Esophagus mucosa (tissue), 1 donor: Measurements from ENCODE around the gene IFTAP. TPM values are rescaled to one million over a fixed set of nuclear protein-coding genes. Genes with fewer than 3 reads are reported as not detected.

Experiments used
- ATAC-seq: fragments of 200-7000 bp; cut with Tn5 transposase; one replicate; pipeline ENCODE4 v1.9.1; 2020
- total RNA-seq: library from RNA; stranded (reverse); gene quantifications from one replicate; pipeline ENCODE4 v1.2.4, GENCODE V29; 2023
- donor health status: DM: yes; HTN: yes; CAD: no.

Gene IFTAP
- total RNA-seq, 1 donor from 2014 or later = 8.7 TPM

- ATAC-seq = no peak
Measured at GRCh38 chr11:36600180-36600579, 5.9 kb downstream of the IFTAP start.

GRCh38 chr11:36601155-36601554 is 6.9 kb downstream of the IFTAP start:
- ATAC-seq = no peak

- no peak for ATAC-seq
Measured at GRCh38 chr11:36602135-36602534, 7.8 kb downstream of the IFTAP start.

GRCh38 chr11:36605221-36606216 is 11.2 kb downstream of the IFTAP start:
- ATAC-seq = no peak

GRCh38 chr11:36608491-36609199 is 14.3 kb downstream of the IFTAP start:
- ATAC-seq = no peak

- ATAC-seq = no peak
Measured at GRCh38 chr11:36609383-36609782, 15.1 kb downstream of the IFTAP start.

- no peak for ATAC-seq
Measured at GRCh38 chr11:36615826-36616225, 21.5 kb downstream of the IFTAP start.

- ATAC-seq = no peak
Measured at GRCh38 chr11:36617543-36618362, 23.5 kb downstream of the IFTAP start.

GRCh38 chr11:36618363-36619047 is 24.2 kb downstream of the IFTAP start:
- no peak for ATAC-seq

- ATAC-seq = no peak
Measured at GRCh38 chr11:36619502-36619901, 25.2 kb downstream of the IFTAP start.

- no peak for ATAC-seq
Measured at GRCh38 chr11:36620246-36620645, 25.9 kb downstream of the IFTAP start.

GRCh38 chr11:36622431-36623136 is 28.3 kb downstream of the IFTAP start:
- ATAC-seq = no peak

GRCh38 chr11:36623494-36623893 is 29.2 kb downstream of the IFTAP start:
- no peak for ATAC-seq

- ATAC-seq = no peak
Measured at GRCh38 chr11:36627006-36627405, 32.7 kb downstream of the IFTAP start.

- no peak for ATAC-seq
Measured at GRCh38 chr11:36627471-36627870, 33.2 kb downstream of the IFTAP start.

- ATAC-seq = no peak
Measured at GRCh38 chr11:36628141-36628540, 33.8 kb downstream of the IFTAP start.

GRCh38 chr11:36628765-36629244 is 34.5 kb downstream of the IFTAP start:
- ATAC-seq = no peak

- no peak for ATAC-seq
Measured at GRCh38 chr11:36631774-36632173, 37.5 kb downstream of the IFTAP start.

GRCh38 chr11:36635066-36635862 is 41.0 kb downstream of the IFTAP start:
- ATAC-seq = no peak

- no peak for ATAC-seq
Measured at GRCh38 chr11:36638556-36638955, 44.3 kb downstream of the IFTAP start.
